IMR-90 (cell line): ENCODE measurements around the gene RTF1. TPM values are rescaled to one million over a fixed set of nuclear protein-coding genes. Genes with fewer than 3 reads are reported as not detected.

Source experiments
- ATAC-seq: fragments of 200-7000 bp; cut with Tn5 transposase; 2 replicates; pipeline ENCODE4 v1.9.1; 2020; ENCODE audit warnings: low read depth, mild to moderate bottlenecking, moderate library complexity
- BruUV-seq: library from RNA; stranded (reverse); fragments of 400-500 nt; replicated peaks from 2 replicates; lab custom pipeline; 2021; lab: Mats Ljungman, UMichigan
- CTCF ChIA-PET: fragments of 300-600 bp; formaldehyde crosslinking; extraction: SDS; loops from one replicate; lab custom pipeline; 2021; ENCODE audit warnings: antibody characterized with exemption; lab: Yijun Ruan, JAX
- POLR2A ChIA-PET: fragments of 300-600 bp; sonication (Branson Sonifier 250); formaldehyde crosslinking; loops from one replicate; lab custom pipeline; 2022; ENCODE audit warnings: antibody characterized with exemption; ENCODE audit not compliant: unreplicated experiment; lab: Charles Lee
- DNase-seq: peaks from one replicate; pipeline ENCODE4 v3.0.0; 2013
- H2AFZ ChIP-seq: replicated peaks from 2 replicates; pipeline ENCODE3; 2013; ENCODE audit warnings: low read length, mild to moderate bottlenecking; ENCODE audit not compliant: poor library complexity
- H2AK5ac ChIP-seq: 2 replicates; pipeline ENCODE4 v1.6.1; 2013; ENCODE audit warnings: low read depth, low read length, inconsistent platforms
- H2AK9ac ChIP-seq: replicated peaks from 2 replicates; pipeline ENCODE3; 2013; ENCODE audit warnings: mild to moderate bottlenecking, low read depth, low read length, moderate library complexity; ENCODE audit not compliant: poor library complexity
- H2BK120ac ChIP-seq: 2 replicates; pipeline ENCODE4 v1.6.1; 2013; ENCODE audit warnings: low read depth, low read length, inconsistent platforms
- H2BK15ac ChIP-seq: 3 replicates; pipeline ENCODE4 v1.6.1; 2013; ENCODE audit warnings: low read depth, low read length, inconsistent platforms
- H2BK20ac ChIP-seq: 2 replicates; pipeline ENCODE4 v1.6.1; 2013; ENCODE audit warnings: low read depth, mild to moderate bottlenecking, inconsistent platforms, low read length, moderate library complexity
- H2BK5ac ChIP-seq: 2 replicates; pipeline ENCODE4 v1.6.1; 2013; ENCODE audit warnings: mild to moderate bottlenecking, low read depth, low read length, inconsistent platforms; ENCODE audit not compliant: poor library complexity, severe bottlenecking
- H3K14ac ChIP-seq: replicated peaks from 2 replicates; pipeline ENCODE4 v1.6.1; 2013; ENCODE audit warnings: low read depth, low read length, inconsistent platforms
- H3K18ac ChIP-seq: 2 replicates; pipeline ENCODE4 v1.6.1; 2013; ENCODE audit warnings: low read depth, low read length, control low read depth
- H3K23ac ChIP-seq: 2 replicates; pipeline ENCODE4 v1.6.1; 2013; ENCODE audit warnings: low read depth, low read length, inconsistent platforms
- H3K27ac ChIP-seq: 2 replicates; pipeline ENCODE4 v1.5.1; 2013; ENCODE audit warnings: mild to moderate bottlenecking, control low read depth, low read length; ENCODE audit not compliant: insufficient read depth
- H3K27me3 ChIP-seq: 2 replicates; pipeline ENCODE4 v1.6.1; 2013; ENCODE audit warnings: low read length; ENCODE audit not compliant: control insufficient read depth, insufficient read depth
- H3K36me3 ChIP-seq: 2 replicates; pipeline ENCODE4 v1.6.1; 2013; ENCODE audit warnings: low read length, mixed read lengths; ENCODE audit not compliant: control insufficient read depth, insufficient read depth
- H3K4ac ChIP-seq: 2 replicates; pipeline ENCODE4 v1.6.1; 2013; ENCODE audit warnings: low read depth, low read length, inconsistent platforms
- H3K4me1 ChIP-seq: 2 replicates; pipeline ENCODE4 v1.6.1; 2013; ENCODE audit warnings: low read length, mixed read lengths; ENCODE audit not compliant: control insufficient read depth, insufficient read depth
- H3K4me2 ChIP-seq: 2 replicates; pipeline ENCODE4 v1.6.1; 2013; ENCODE audit warnings: low read depth, mild to moderate bottlenecking, control low read depth, low read length, moderate library complexity
- H3K4me3 ChIP-seq: 2 replicates; pipeline ENCODE4 v1.5.1; 2013; ENCODE audit warnings: low read depth, mild to moderate bottlenecking, control low read depth, low read length, moderate library complexity; ENCODE audit not compliant: insufficient read depth
- H3K56ac ChIP-seq: 2 replicates; pipeline ENCODE4 v1.6.1; 2013; ENCODE audit warnings: low read length, inconsistent platforms; ENCODE audit not compliant: insufficient read depth; ENCODE audit errors: extremely low read depth
- H3K79me1 ChIP-seq, 2 experiments: 2 replicates each; pipeline ENCODE4 v1.6.1; 2013; ENCODE audit warnings: low read length in 2 of 2, inconsistent platforms in 1 of 2, low read depth in 1 of 2
- H3K9ac ChIP-seq: 2 replicates; pipeline ENCODE4 v1.6.1; 2013; ENCODE audit warnings: low read depth, low read length, control low read depth
- H3K9me1 ChIP-seq: 2 replicates; pipeline ENCODE4 v1.6.1; 2013; ENCODE audit warnings: low read length, inconsistent platforms; ENCODE audit not compliant: insufficient read depth
- H3K9me3 ChIP-seq: 2 replicates; pipeline ENCODE4 v1.6.1; 2013; ENCODE audit warnings: low read length; ENCODE audit not compliant: control insufficient read depth, insufficient read depth
- H4K20me1 ChIP-seq: 2 replicates; pipeline ENCODE4 v1.6.1; 2013; ENCODE audit warnings: low read length, inconsistent platforms; ENCODE audit not compliant: insufficient read depth
- H4K5ac ChIP-seq: 2 replicates; pipeline ENCODE4 v1.6.1; 2013; ENCODE audit warnings: mild to moderate bottlenecking, low read depth, low read length, control low read depth
- H4K8ac ChIP-seq, 2 experiments: 2 replicates each; pipeline ENCODE4 v1.6.1; 2013; ENCODE audit warnings: low read depth in 2 of 2, low read length in 2 of 2, control low read depth in 1 of 2, inconsistent platforms in 1 of 2
- H4K91ac ChIP-seq: 2 replicates; pipeline ENCODE4 v1.6.1; 2013; ENCODE audit warnings: low read depth, low read length, inconsistent platforms; ENCODE audit not compliant: insufficient read depth
- NFE2L2 ChIP-seq: fragments of 150-350 bp; IDR thresholded peaks from 2 replicates; pipeline ENCODE4 v1.6.1; 2016; ENCODE audit warnings: low read depth, mild to moderate bottlenecking, low read length
- POLR2A ChIP-seq: IDR thresholded peaks from 2 replicates; pipeline ENCODE4 v1.6.1; 2012; ENCODE audit warnings: mild to moderate bottlenecking, low read depth, low read length
- RFX5 ChIP-seq: IDR thresholded peaks from 2 replicates; pipeline ENCODE4 v1.8.0; 2012; ENCODE audit warnings: low read depth, mild to moderate bottlenecking, low read length, moderate library complexity
- WGBS, 2 experiments: methylation state at CpG; one replicate each; pipeline versions ENCODE4 v1.1.5 to v1.1.7; 2013; ENCODE audit warnings: missing lambda C conversion rate in 2 of 2; ENCODE audit not compliant: insufficient read length in 1 of 2; ENCODE audit errors: extremely low coverage in 2 of 2; 5-methylcytosine and 5-hydroxymethylcytosine counted together
- dilution Hi-C: fragments of 300-500 bp; cut with HindIII; formaldehyde crosslinking; loops from one replicate; pipeline ENCODE4 v1.14.3; 2018; ENCODE audit warnings: low sequenced_read_pairs; ENCODE audit not compliant: unreplicated experiment
- in situ Hi-C: fragments of 300-500 bp; cut with MboI; formaldehyde crosslinking; loops from 3 replicates; pipeline ENCODE4 v1.14.3; 2019; ENCODE audit warnings: low sequenced_read_pairs, inconsistent platforms, mixed read lengths
- intact Hi-C: fragments of 100-400 bp; cut with micrococcal nuclease; formaldehyde crosslinking; loops from 2 replicates; pipeline ENCODE4 v1.10.0; 2022
- polyA plus RNA-seq, 3 experiments: library from polyadenylated mRNA; depleted of rRNA; stranded (reverse); fragments of >200 nt; gene quantifications; 2 replicates each; pipeline ENCODE4 v1.2.3, GENCODE V29; 2012; ENCODE audit warnings: low replicate concordance in 1 of 3
- total RNA-seq: library from RNA; depleted of rRNA; stranded (reverse); fragments of >200 nt; gene quantifications from 2 replicates; pipeline ENCODE4 v1.2.3, GENCODE V29; 2012
- TF ChIP-seq, protein P1 (sequence below): conservative IDR thresholded peaks from 2 replicates; pipeline ENCODE4 v1.5.1; 2012; ENCODE audit warnings: mild to moderate bottlenecking, low read depth, low read length, improper control_type of control experiment

Gene RTF1
- total and polyA plus RNA-seq, 2 of the 4 experiments (the other 2 are of a cell fraction): 15.1 to 24.3 TPM

DNA sequence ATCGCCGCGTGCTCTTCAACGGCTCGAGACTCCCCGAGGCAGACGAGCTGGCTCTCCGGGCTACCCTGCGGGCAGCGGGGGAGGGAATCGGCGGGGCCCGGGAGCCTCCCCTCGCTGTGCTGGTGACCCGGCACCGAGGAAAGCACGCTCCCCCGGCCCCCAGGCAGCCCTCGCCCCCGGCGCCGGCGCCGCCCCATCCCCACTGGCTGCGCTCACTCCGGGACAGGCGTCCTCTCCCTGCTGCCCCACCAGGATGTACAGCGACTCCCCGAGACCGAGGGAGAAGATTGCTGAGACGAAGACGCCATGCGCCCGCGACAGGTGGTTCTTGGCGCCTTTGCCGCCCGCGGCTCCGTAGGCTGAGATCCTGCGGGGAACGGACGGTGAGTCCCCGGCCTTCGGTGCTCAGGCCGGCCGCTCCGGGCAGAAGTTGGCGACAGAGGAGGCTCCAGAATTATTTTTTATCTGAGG, 95.0 kb downstream of the RTF1 start:
- ChIA-PET CTCF (no interaction called here), POLR2A (no interaction called here)
- no peaks in the 10 kb centered on the region for H3K79me1 ChIP-seq
- no peak overlapping the region for H4K91ac ChIP-seq
- ATAC-seq (no peak), DNase-seq (no peak)
- H2AFZ ChIP-seq: peak overlapping the region; percentile 75
- TF ChIP-seq RFX5 (no peak), NFE2L2 (no peak), POLR2A (no peak)
- TF ChIP-seq, protein P1, sequence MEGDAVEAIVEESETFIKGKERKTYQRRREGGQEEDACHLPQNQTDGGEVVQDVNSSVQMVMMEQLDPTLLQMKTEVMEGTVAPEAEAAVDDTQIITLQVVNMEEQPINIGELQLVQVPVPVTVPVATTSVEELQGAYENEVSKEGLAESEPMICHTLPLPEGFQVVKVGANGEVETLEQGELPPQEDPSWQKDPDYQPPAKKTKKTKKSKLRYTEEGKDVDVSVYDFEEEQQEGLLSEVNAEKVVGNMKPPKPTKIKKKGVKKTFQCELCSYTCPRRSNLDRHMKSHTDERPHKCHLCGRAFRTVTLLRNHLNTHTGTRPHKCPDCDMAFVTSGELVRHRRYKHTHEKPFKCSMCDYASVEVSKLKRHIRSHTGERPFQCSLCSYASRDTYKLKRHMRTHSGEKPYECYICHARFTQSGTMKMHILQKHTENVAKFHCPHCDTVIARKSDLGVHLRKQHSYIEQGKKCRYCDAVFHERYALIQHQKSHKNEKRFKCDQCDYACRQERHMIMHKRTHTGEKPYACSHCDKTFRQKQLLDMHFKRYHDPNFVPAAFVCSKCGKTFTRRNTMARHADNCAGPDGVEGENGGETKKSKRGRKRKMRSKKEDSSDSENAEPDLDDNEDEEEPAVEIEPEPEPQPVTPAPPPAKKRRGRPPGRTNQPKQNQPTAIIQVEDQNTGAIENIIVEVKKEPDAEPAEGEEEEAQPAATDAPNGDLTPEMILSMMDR: no peak
- peaks cover 3% of the 10 kb centered on the region; the same call in 1 of the 2 replicates for H3K36me3 ChIP-seq
- H3K9me1 ChIP-seq: no peaks in the 10 kb centered on the region
- H3K27ac ChIP-seq: no peak overlapping the region
- no peak overlapping the region for H3K14ac ChIP-seq
- H4K20me1 ChIP-seq: no peaks in the 10 kb centered on the region
- H2AK9ac ChIP-seq: no peak overlapping the region
- H3K4me1 ChIP-seq: peaks cover 8% of the 10 kb centered on the region; the same call in 1 of the 2 replicates
- H3K56ac ChIP-seq: no peak overlapping the region
- H3K23ac ChIP-seq: no peak overlapping the region
- H3K9me3 ChIP-seq: no peaks in the 10 kb centered on the region
- BruUV-seq: no TSS peak
- H3K4me2 ChIP-seq: peak overlapping the region; percentile 57; the same call in 1 of the 2 replicates
- intact Hi-C loops (no loop called here), in situ Hi-C loops (no loop called here), dilution Hi-C loops (no loop called here)
- H2BK120ac ChIP-seq: no peak overlapping the region
- H2BK15ac ChIP-seq: no peak overlapping the region
- H4K8ac ChIP-seq: no peak overlapping the region
- H3K27me3 ChIP-seq: peaks cover 38% of the 10 kb centered on the region
- no peak overlapping the region for H2AK5ac ChIP-seq
- H2BK5ac ChIP-seq: no peak overlapping the region
- H3K18ac ChIP-seq: no peak overlapping the region
- H3K4me3 ChIP-seq: no peak overlapping the region
- no peak overlapping the region for H3K4ac ChIP-seq
- no peak overlapping the region for H2BK20ac ChIP-seq
- WGBS, 2 experiments: 3% methylated on average over 31 of the region's 49 CpGs; no CpG with 5 or more reads in 1 of the 2 experiments
- H4K5ac ChIP-seq: no peak overlapping the region
- H3K9ac ChIP-seq: no peak overlapping the region
